Left renal cortex interstitium (tissue), 4 donors: ENCODE measurements around the gene ASF1B. TPM values are rescaled to one million over a fixed set of nuclear protein-coding genes. Genes with fewer than 3 reads are reported as not detected.

Experiments
- DNase-seq, 4 donors: peaks; one replicate each; pipeline ENCODE4 v3.0.0-alpha.2; 2013; ENCODE audit warnings: low read depth in 4 of 4, low spot score in 2 of 4, missing footprints in 1 of 4
- polyA plus RNA-seq, 4 donors: library from polyadenylated mRNA; unstranded; fragments of 120-200 nt; gene quantifications; one replicate each; pipeline ENCODE4 v1.2.1, GENCODE V29; 2013; ENCODE audit not compliant: insufficient read length in 4 of 4

The ASF1B gene
- polyA plus RNA-seq, 4 donors, result 17.2 to 23.8 (median 19.5) TPM

DNA sequence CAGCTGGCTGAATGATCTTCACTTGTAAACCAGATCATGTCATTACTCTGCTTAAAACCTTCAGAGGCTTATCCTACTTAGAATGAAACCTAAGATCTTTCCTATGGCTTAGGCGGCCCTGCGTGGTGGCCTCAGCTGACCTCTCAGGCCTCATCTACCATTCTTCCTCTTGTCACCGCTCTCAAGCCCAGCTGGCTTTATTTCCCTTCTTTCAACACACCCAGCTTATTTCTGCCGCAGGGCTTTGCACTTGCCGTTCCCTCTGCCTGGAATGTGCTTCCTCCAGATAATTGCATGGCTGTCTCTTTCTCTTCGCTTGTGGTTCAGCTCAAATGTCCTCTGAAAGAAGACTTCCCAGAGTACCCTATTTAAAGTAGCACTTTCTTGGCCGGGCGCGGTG lies 3.6 kb upstream of the ASF1B start:
- DNase-seq, result no peak

DNA sequence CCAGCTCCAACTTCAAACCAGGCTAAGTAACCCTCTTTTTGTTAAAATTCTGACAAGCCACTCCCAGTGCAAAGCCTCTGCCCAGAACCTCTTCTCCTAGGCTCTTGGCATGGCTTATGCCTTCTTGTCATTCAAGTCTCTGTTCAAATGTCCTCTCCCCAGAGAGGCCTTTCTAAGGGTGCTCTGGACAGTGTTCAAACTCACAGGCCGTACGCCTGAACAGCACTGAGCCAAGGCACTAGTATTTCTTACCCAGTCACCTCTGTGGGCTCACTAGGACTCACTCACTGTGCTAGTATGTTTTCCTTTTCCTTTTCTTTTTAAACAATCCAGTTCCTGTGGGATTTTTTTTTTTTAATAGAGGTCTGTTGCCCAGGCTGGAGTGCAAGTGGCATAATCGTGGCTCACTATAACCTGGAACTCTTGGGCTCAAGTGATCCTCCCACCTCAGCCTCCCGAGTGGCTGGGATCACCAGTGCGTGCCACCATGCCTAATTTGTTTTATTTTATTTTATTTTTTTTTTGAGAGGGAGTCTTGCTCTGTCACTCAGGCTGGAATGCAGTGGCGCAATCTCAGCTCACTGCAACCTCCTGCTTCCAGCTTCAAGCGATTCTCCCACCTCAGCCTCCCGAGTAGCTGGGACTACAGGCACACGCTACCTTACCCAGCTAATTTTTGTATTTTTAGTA lies 2.3 kb upstream of the ASF1B start:
- no peak for DNase-seq

DNA sequence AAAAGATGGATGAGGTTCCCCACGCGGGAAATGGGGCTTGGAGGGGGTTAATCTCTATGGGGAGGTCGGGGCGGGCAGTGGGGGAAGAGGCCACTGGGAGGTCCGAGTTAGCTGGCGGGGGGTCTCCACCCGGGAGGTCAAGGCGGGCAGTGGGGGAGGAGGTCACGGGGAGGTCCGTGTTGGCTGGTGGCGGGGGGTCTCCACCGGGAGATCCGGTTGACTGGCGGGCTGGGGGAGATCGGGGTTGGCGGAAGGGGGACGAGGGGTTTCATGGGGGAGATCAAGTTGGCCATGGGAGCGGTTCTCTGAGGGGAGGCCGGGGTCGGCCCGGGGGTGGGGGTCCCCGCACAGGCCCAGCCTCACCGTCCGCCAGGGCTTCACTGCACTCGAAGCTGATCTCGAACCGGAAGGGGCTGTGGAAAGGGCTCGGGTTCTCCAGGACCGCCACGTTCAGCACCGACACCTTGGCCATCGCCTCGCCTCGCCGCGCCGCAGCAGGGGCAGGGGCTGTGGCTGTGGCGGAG lies 342 bp downstream of the ASF1B start:
- DNase-seq, result no peak

DNA sequence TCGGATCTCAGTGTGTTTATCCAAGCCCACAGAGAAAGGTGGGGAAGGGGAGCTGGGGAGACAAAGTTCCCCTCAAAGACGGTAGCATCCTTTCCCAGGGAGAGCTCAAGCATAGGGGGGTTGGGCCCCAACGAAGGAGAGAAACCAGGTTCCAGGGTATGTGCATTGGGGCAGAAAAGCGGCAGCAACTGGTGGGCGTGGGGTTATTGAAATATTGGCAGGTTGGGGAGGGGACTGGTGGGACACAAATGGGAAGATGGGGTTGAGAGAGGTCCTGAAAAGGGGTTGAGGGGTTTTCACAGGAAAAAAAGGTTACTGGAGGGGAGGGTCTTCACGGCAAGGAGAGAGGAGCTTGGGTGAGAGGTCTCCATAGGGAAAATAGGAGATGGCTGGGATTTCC lies 1.0 kb downstream of the ASF1B start:
- DNase-seq, result no peak

DNA sequence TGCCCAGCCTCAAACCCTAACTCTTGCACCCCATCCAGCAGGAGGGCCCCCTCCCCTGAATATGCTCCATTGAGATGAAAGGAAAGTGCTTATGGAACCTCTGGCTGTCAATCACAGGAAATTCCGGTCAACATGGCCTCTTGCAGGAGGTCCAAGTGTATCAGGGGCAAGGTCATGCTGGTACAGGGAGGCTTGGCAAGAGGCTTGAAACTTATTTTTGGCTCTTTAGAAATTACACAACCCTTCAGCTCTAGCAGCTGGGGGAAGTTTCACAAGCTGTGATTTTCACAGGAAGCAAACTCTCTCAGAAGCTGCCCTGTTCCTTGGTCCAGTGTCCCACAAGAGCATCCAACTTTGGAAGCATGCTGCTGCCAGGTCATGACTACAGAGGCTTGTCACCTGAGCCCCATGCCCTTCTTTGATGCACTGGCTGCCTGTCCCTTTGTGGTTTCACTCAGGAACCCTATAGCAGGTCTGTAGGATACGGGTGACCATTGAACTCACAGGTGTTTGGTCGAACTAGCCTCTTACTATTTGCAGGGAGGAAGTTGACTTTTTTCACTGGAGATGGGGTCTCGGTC lies 8.4 kb downstream of the ASF1B start:
- no peak for DNase-seq

DNA sequence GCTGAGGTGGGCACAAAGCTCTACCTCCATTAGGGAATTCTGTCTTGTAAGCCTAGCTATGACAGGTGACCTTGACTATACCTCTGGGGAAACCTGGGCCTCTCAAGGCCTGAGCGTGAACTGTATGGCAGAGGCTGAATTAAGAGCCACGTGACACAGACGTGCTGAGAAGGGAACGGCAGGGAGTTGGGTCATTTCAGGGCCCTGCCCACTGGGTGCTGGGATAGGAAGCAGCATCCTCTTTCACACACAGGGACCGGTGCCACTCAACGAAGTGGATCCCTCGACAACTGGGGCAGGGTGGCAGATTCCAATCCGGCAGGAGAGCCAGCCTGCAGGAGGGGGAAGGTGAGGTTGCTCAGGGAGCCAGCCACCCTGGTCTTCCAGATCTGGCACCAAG lies 9.2 kb downstream of the ASF1B start:
- no peak for DNase-seq

DNA sequence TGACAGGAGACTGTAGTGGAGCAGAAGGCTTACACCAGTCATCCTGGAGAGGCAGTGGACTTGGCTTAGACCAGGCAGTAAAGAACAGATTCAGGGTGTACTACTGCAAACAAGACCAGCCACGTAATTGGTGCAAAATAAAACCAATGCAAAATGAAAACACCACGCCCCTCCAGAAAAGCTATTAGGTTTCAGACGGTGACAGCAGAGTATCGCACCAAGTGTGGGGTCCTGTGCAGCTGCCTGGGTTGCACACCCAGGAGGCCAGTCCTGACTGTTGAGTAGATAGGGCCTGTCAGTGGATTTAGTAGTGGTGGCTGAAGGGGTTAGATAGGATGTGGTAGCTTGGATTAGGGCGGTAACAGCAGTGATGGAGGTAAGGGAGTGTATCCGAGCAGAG lies 13.5 kb downstream of the ASF1B start:
- no peak for DNase-seq

DNA sequence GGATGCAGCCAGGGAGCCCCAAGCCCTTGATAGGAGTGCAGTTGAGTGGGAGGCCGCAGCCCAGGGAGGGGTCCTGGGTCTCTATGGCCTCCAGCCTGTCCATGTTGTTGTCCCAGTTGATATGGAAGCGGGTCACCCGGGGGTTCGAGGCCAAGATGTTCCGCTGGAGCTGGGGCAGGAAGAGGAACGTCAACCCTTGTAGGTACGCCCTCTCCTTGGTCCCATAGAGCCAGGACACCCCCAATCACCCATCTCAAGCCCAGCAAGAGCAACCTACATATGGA lies 15.9 kb downstream of the ASF1B start:
- DNase-seq, result no peak

DNA sequence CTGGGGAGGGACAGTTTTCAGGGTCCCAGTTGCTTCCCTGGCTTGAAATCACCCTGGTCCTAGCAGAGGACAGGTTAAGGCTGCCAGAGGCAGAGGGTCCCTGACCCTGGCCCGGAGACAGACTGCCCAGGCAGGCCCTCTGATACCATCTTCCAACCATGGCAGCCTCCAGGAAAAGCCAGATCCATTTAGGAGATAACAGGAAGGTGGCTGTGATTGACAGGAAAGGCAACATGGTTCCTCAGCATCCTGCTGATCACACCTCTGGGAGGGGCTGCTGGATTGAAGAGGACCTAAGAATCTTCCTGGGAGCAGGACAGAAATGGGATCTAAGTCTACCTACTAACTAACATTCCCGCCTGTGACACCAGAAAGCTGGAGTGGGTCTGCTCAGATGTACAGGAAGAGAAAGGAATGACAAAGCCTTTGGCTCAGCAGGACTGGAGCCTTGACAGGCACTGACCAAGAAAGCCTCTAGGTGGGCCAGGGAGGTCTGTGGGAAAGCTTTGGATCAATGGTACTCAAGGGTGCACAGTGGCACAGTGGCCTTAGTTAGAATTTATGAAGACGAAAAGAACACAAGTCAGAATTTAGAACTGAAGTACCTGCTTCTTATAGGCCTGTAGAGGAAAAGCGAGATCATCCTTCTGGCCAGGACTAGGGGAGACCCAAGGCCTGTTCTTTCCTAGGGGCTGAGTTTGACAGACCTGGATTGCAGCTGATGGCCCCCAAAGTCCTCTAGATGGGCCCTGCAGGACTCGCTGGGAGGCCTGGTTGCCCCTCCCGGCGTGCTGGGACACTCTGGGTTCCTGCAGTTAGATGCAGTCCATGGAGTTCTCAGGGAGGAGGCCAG lies 16.5 kb downstream of the ASF1B start:
- no peak for DNase-seq

DNA sequence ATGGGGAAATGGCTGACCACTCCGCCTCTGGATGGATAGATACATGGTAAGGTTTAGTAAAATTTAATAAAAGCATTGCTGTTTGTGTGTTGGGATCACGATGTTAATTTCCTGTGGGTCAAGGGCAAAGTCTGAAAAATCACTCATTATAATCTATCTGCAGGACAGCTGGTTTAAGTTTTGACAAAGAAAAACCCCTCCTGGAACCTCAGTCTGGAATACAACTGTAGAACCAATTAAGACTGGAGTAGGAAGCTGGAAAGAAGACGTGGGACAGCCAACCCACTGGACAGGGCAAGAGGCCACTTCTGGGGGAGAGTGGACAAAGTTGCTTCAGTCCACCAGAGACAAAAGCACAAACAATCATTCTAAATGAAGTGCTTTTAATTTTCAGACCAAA lies 17.2 kb downstream of the ASF1B start:
- DNase-seq, result no peak

DNA sequence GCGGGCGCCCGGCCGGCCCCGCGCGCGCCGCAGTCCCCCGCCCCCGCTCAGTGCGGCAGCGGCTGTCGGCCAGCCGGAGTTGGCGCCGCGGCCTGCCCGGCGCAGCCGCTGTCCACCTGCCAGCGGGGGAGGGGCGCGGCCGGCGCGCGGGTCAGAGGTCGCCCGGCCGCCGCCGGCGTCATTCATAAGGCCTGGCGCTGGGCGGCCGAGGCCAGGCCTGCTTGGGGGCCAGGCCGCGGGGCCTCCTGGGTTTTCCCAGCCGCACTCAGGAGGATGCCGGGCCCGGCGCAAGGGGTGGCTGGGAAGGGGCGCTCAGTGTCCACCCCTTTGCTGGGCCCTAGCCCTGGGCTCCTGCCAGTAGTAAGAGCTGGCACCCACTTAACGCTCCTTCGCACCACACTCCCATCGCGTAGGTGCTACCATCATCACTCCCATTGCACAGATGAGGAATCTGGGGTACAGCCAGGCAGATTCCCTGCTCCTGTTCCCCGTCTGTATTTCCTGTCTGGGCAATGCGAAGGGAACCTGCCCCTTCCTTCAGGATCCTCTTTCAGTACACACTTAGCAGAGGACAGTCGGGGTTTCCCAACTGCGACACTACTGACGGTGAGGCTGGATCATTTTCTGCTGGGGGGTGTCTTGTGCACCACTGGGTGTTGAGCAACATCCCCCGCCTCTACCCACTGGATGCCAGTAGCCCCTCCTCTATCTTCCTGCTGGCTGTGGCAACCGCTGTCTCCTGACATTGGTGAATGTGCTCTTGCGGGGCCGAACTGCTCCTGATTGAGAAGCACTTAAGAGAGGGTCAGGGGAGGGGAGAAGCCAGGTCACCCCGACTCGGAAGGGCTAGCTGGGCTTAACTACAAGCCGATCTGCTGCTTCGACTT lies 18.0 kb downstream of the ASF1B start:
- DNase-seq, result peak in 1 of 4 donors; percentile 26

DNA sequence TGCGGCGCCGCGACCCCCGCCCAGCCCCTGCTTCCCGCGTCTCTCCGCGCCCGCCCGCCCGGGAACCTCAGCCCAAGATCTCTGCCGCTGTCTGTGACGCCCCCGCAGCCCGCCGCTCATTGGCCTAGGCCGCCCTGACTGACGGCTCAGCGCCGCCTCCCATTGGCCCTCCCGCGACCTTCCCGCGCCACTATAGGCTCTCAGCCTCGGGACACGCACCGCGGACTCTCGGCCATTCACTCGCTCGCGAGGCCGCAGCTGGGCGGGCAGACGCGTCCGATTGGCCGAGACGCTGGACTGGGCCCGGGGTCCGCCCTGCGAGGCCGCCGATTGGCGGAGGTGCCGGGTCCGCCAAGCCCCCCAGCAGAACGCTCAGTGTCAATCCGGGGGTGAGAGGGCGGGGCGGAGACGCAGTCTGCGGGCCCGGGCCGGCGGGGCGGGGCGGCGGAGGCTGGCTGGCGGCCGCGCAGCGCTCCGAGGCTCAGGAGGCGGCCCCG lies 18.7 kb downstream of the ASF1B start, which contains the start of gene PRKACA:
Gene PRKACA, minus strand, starts transcription at position 95 of the 497 bp plus-strand sequence. CDS start 215 bp downstream, outside the sequence.
- peak; percentile 90 to 97 (median 96) for DNase-seq

DNA sequence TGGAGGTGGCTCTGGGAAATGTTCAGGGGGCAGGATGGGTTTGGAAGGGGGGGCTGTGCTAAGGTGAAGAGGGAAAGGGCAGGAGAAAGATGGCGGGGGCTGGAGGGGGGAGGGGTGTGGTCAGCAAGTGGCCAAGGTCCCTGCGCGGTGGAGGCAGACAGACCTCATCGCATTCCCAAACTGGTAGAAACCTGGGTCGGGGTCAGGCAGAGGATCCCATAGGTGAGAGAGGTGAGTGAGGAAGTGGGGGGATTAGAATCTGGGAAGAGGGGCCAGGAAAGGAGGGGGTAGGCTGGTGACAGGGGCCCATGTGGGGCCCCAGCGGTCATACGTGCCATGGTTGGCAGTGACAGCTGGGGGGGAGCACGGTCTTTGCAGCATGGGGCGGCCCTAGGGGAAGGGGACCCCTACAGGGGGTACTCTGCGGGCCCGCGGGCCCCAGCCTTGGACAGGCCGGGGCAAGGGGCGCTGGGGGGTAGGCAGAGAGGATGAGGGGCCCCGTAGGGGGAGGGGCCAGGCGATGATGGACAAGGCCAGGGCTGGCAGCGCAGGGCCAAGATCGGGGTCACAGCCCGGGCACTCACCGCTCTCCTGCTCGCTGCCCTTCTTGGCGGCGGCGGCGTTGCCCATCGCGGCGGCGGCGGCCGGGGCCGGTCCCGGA lies 19.3 kb downstream of the ASF1B start:
- DNase-seq, result no peak

DNA sequence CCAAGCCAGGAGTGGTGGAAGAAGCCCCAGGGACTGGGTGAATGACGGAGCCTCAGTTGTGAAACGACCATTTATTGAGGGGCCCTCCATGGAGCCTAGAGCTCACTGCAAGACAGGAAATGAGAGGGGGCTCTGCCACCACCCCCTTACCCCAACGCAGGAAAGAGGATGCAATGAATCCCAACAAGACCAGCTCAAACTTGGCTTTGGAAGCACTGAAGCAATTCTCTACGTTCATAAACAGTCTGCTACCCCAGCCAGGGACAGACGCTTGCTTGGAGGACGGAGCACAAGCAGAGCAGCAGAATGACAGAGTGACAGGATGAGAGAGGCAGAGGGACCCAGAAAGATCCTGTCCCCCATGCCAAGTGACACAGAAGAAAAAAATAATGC lies 19.9 kb downstream of the ASF1B start:
- no peak for DNase-seq

DNA sequence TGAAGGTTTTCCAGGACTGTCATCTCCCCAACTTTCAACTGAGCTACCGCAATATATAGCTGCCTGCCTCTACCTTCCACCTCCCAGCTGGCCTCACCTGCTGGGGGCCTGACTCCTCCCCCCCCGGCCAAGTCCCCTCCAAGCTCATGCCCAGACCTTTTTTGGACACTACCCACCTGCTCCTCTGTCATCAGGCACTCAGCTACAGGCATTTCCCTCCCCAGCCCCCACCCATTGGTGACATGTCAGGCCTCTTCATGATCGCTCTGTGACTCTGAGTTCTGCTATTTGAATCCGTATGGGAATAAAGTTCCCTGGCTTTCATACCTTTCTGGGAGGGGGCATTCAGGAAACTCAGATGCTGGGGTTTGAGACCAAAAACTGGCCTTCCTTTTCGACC lies 20.6 kb downstream of the ASF1B start:
- DNase-seq, result no peak

DNA sequence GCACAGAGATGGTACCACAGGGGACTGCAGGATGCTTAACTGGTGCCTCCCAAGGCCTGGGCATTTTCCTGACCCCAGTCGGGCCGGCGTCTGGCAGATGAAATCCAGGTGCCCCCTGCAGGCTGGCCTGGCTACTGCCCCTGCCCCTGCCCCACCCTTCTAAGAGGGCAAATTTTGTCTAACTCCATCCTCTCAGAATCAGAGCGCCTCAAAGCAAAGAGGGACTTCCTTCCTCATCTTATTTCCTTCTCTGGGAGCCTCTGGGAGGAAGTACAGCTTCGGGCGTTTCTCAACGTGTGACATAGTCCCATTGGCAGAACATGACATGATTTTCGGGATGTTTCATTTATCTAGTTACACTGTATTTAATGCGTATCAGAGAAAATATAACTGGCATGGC lies 21.5 kb downstream of the ASF1B start:
- no peak for DNase-seq

DNA sequence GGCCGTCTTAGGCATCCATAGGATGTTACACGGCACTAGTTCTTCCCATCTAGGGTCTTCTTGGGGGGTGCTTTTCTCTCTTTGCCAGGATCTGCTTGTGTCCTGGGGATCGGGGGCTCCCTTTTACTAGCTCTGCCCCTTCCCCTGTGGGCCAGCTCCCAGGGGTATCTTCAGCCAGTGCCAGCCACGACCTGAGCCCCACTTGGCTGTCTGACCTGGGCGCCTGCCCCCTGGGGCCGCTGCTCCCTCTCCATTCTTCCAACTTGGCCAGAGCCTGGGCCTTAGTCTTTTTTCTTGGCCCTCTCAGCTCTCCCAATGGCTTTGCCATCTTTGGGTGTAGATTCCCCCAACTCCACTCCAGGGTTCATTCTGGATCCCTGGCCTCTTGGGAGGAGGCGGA lies 21.9 kb downstream of the ASF1B start:
- DNase-seq, result no peak

DNA sequence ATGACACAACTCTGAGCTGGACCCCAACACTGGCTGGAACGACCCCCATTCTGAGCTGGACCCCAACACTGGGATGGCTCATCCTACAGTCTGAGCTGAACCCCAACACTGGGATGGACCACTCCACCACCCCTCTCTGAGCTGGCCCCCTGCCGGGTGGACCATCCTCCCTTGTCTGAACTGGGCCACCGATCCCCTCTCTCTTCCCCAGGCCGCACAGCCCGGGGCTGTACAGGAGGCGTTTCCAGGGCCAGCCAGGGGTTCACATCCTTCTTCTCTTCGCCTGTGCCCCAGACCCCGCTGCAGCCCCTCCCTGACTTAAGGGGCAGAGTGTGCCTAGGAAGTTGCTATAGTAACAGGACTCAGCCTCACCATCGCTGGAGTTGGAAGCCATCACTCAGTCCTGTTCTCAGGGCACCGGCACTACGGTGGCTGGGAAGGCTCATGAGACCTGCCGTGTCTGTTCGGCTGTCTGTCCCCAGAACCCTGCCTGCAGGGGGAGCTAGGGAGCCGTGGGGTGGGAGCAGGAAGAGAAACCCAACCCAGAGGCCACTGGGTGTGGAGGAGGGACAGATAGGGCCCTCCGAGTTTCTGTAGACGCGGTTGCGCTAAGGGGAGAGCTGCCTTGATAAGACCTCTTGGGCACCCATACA lies 22.5 kb downstream of the ASF1B start:
- no peak for DNase-seq

DNA sequence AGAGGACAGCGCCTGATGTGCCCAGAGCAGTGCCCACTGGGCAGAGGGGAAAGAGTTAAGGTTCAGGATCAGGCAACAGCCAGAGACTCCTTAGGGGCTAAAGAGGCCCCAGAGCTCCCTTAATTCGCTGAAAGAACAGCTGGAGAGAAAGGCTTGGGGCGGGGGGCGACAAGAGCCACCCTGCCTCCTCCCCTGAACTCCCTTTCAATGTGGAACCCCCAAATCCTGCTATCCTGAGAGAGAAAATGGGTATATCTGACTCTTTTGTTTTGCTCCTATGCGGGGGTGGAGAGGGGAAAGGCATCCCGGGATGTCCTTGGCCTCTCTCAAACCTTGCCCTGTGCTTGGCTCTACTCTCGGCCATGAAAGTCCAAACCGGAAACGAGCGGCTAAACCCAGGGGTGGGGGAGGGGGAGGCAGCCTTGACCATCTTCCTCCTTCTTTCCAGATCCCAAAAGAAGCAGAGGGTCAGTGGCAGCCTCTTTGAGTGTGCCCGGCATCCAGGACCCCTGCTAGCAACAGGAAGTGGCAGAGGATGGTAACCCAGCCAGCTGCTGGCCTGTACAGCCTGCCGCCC lies 23.5 kb downstream of the ASF1B start:
- DNase-seq, result no peak
